ENCODE data around the gene CASKIN1.

CASKIN1 gene

DNA sequence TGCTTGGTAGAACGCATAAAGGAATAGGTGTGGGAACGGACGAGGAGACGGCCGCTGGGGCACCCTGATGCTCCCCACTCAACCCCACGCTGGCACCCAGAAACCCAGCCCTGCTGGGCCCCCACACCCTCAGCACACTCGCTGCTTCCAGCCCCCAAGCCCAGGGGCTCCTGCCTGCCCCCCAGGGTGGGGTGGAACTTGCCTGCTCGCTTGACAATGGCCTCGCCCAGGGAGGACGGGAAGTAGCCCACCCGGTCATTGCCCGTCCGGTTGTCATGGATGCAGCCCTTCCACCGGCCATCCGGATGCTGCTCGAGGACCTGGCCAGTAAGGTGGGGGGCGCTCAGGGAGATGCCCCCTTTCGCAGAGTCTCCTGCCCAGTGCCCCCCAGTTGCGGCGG lies 9.9 kb downstream of the CASKIN1 start:
- no peak for DNase-seq (ENCODE audit: low read depth, low spot score)
- H3K4me3 ChIP-seq (ENCODE audit: low read depth, low read length) = no peak overlapping the region
- ChIA-PET POLR2A (no interaction called here), CTCF (no interaction called here)
- TF ChIP-seq, protein P1, sequence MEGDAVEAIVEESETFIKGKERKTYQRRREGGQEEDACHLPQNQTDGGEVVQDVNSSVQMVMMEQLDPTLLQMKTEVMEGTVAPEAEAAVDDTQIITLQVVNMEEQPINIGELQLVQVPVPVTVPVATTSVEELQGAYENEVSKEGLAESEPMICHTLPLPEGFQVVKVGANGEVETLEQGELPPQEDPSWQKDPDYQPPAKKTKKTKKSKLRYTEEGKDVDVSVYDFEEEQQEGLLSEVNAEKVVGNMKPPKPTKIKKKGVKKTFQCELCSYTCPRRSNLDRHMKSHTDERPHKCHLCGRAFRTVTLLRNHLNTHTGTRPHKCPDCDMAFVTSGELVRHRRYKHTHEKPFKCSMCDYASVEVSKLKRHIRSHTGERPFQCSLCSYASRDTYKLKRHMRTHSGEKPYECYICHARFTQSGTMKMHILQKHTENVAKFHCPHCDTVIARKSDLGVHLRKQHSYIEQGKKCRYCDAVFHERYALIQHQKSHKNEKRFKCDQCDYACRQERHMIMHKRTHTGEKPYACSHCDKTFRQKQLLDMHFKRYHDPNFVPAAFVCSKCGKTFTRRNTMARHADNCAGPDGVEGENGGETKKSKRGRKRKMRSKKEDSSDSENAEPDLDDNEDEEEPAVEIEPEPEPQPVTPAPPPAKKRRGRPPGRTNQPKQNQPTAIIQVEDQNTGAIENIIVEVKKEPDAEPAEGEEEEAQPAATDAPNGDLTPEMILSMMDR (IDR thresholded peaks at IDR 0.05; ENCODE audit: insufficient read depth, low read length, missing control alignments) = no peak

DNA sequence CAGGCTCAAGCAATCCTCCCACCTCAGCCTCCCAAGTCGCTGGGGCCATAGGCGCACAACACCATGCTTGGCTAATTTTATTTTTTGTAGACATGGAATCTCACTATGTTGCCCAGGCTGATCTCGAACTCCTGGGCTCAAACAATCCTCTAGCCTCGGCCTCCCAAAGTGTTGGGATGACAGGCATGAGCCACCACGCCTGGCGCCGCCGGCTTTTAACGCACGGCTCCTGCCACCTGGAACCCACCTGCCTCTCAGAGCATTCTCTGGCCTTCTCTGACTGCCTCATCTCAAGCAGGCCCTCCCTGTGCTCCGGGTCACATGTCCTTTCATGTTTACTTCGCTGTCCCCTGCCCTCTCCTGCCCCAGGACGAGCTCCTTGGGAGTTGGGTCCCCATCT lies 10.3 kb downstream of the CASKIN1 start:
- no peak for DNase-seq (ENCODE audit: low read depth, low spot score)
- ChIA-PET POLR2A (interaction anchor here (1.2 kb wide), 1 partner anchor 31 kb away, joined by 3 read pairs; the partner anchor contains the start of gene TRAF7), CTCF (no interaction called here)
- H3K4me3 ChIP-seq (ENCODE audit: low read depth, low read length) = no peak overlapping the region
- TF ChIP-seq, protein P1 (IDR thresholded peaks at IDR 0.05; ENCODE audit: insufficient read depth, low read length, missing control alignments) = no peak

DNA sequence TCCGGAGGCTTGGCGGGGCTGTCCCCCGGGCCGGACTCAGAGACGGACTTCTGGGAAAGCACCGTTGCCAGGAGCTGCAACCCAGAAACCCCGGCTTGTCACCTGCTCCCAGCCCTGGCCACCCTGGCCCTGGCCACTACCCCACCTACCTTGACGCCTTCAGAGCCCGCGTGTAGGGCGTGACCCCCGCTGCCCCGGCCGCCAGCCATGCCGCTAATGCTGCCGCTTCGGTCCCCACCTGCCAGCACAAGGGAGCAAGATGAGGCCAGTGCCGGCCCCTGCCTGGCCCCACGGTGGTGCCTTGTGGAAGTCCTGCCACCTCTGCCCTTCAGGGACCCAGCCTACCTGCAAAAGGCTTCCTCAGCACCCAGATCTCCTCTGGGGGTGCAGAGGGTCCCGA lies 11.4 kb downstream of the CASKIN1 start:
- CTCF ChIA-PET = interaction anchor here (1.4 kb wide), 1 partner anchor 10 kb away, joined by 3 read pairs; no protein-coding TSS in a partner anchor
- DNase-seq (ENCODE audit: low read depth, low spot score) = no peak

DNA sequence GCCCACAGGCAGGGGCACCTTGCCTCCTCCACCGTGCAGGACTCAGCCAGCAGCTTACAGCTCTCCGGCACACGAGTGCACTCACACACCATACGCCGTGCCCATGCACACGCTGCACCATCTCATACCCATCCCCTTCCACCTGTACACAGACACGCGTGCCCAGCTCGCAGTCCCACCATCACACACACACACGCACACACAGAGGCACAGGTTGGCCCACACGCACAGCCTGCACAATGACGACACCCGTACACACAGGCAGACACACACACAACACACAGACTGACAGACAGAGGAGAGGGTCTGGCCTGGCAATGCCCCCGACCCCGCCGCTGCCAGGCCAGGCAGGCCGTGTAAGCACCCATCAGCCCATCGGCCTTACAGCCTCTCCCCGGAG lies 12.1 kb downstream of the CASKIN1 start:
- TF ChIP-seq, protein P1 (IDR thresholded peaks at IDR 0.05; ENCODE audit: insufficient read depth, low read length, missing control alignments) = no peak
- no peak overlapping the region for H3K4me3 ChIP-seq (ENCODE audit: low read depth, low read length)
- ChIA-PET POLR2A (no interaction called here), CTCF (interaction anchor here (1.4 kb wide), 1 partner anchor 10 kb away, joined by 3 read pairs; no protein-coding TSS in a partner anchor)
- DNase-seq (ENCODE audit: low read depth, low spot score) = no peak

More for the DNA sequence above, 11.4 kb downstream of the CASKIN1 start:
- POLR2A ChIA-PET = interaction anchor here (1.2 kb wide), 1 partner anchor 30 kb away, joined by 3 read pairs; the partner anchor contains the start of gene TRAF7
- H3K4me3 ChIP-seq (ENCODE audit: low read depth, low read length) = no peak overlapping the region
- TF ChIP-seq, protein P1 (IDR thresholded peaks at IDR 0.05; ENCODE audit: insufficient read depth, low read length, missing control alignments) = no peak

DNA sequence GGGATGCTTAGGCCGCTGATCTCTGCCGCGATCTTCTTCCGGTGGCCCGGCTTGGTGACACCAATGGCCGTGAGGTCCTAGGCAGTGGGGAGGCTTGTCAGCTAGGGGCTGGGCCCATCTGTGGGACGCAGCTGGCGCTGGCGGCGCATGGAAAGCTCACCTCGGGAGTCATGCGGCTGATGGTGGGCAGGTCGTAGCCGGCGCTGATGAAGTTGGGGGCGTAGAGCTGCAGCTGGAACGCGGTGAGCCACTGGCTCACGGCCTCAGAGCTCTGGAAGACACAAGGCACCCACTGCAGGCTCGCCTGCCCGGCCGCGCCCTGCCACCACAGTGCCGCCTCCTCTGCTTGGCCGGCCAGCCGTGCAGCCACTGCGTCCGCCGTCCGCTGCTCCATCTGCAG lies 12.7 kb downstream of the CASKIN1 start:
- DNase-seq (ENCODE audit: low read depth, low spot score) = no peak
- POLR2A ChIA-PET = interaction anchor here (0.9 kb wide), 1 partner anchor 29 kb away, joined by 3 read pairs; no protein-coding TSS in a partner anchor
- CTCF ChIA-PET = no interaction called here
- H3K4me3 ChIP-seq (ENCODE audit: low read depth, low read length) = no peak overlapping the region
- TF ChIP-seq, protein P1 (IDR thresholded peaks at IDR 0.05; ENCODE audit: insufficient read depth, low read length, missing control alignments) = no peak

DNA sequence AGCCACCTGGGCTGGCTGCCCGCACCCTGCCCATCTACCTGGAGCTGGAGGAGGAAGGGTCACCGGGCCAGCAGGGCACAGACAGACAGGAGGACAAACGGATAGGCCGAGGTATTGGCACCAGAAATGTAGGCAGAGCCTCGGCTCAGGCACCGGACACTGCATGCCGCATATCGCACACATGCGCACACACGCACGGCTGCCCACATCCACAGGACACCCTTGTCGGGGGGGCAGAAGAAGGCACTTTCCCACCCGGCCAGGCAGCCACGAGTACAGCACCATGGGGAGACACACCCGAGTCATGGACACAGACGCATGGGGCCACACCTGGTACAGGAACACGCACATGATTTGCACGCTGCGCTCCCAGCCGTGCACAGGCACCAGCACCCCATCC lies 14.5 kb downstream of the CASKIN1 start:
- CTCF ChIA-PET = no interaction called here
- POLR2A ChIA-PET = no interaction called here
- no peak for DNase-seq (ENCODE audit: low read depth, low spot score)
- no peak overlapping the region for H3K4me3 ChIP-seq (ENCODE audit: low read depth, low read length)
- TF ChIP-seq, protein P1 (IDR thresholded peaks at IDR 0.05; ENCODE audit: insufficient read depth, low read length, missing control alignments) = no peak
